K562 (cell line): ENCODE data around the gene CALD1.

Experiments used
- CEBPB ChIP-seq: fragments of 450-650 bp; IDR thresholded peaks from 2 replicates; pipeline ENCODE4 v1.6.1; 2016; ENCODE audit warnings: missing genetic modification characterization, missing compliant biosample characterization
- CREB1 ChIP-seq, 2 experiments: sonication (generic) in 1 of 2; formaldehyde crosslinking in 1 of 2; IDR thresholded peaks; 2 replicates each; pipeline versions ENCODE4 v1.6.1 to v1.8.0; 2012 to 2022; ENCODE audit warnings: inconsistent platforms in 1 of 2, mild to moderate bottlenecking in 1 of 2, missing genetic modification reagents in 1 of 2, moderate library complexity in 1 of 2
- DACH1 ChIP-seq: fragments of 450-650 bp; IDR thresholded peaks from 2 replicates; pipeline ENCODE4 v1.6.1; 2018; ENCODE audit not compliant: partially characterized antibody
- GATAD2A ChIP-seq: fragments of 450-650 bp; IDR thresholded peaks from 2 replicates; pipeline ENCODE4 v1.6.1; 2017
- PML ChIP-seq: IDR thresholded peaks from 2 replicates; pipeline ENCODE4 v1.6.1; 2012; ENCODE audit warnings: low read length, inconsistent platforms
- RBM22 ChIP-seq: fragments of 200-400 bp; formaldehyde crosslinking; IDR thresholded peaks from 2 replicates; pipeline ENCODE4 v1.6.1; 2018; ENCODE audit warnings: low read length, low read depth; ENCODE audit not compliant: poor library complexity, severe bottlenecking
- RFX1 ChIP-seq: fragments of 450-650 bp; IDR thresholded peaks from 2 replicates; pipeline ENCODE4 v1.6.1; 2016; ENCODE audit warnings: mild to moderate bottlenecking, moderate library complexity
- ZSCAN32 ChIP-seq: fragments of 450-650 bp; formaldehyde crosslinking; IDR thresholded peaks from 2 replicates; pipeline ENCODE4 v1.4.0; 2020; ENCODE audit warnings: mild to moderate bottlenecking, moderate library complexity
- TF ChIP-seq, protein P1 (sequence below): fragments of 450-650 bp; IDR thresholded peaks from 2 replicates; pipeline ENCODE4 v1.6.1; 2016; ENCODE audit warnings: low read depth
- TF ChIP-seq, protein P2 (sequence below), 3 experiments: IDR thresholded peaks in 2 of 3; conservative IDR thresholded peaks in 1 of 3; 2 replicates each; pipeline ENCODE4 v1.5.1; 2011 to 2012; ENCODE audit warnings: low read length in 3 of 3, mild to moderate bottlenecking in 3 of 3, control low read depth in 2 of 3, improper control_type of control experiment in 1 of 3, inconsistent platforms in 1 of 3, low read depth in 1 of 3, mixed read lengths in 1 of 3, moderate library complexity in 1 of 3; ENCODE audit not compliant: insufficient read depth in 2 of 3
- TF ChIP-seq, protein P3 (sequence below): sonication (generic); formaldehyde crosslinking; IDR thresholded peaks from 2 replicates; pipeline ENCODE4 v1.8.1; 2022; ENCODE audit warnings: missing genetic modification reagents
- TF ChIP-seq, protein P4 (sequence below): fragments of 200-800 bp; sonication (Bioruptor generic); IDR thresholded peaks from 2 replicates; pipeline ENCODE4 v1.6.1; 2017; ENCODE audit warnings: missing genetic modification characterization, missing compliant biosample characterization

DNA sequence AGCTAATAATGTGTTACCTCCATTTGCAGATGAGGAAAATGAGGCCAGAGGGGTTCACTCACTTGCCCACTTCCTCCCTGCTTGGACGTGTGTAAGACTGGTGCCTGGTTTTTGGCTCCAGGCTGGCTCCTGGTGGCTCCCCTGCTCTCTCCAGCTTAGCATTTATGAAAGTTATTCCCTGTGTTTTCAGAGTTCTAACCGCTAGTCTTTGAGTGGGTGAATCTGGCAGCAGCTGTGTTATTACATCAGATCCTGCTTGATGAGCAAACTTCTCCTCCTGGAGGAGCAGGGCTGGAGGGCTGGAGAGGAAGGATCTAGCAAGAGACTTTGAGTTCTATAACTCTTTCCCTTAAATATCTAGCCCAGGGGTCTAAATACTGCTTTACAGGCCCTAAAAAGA, 125.9 kb downstream of the CALD1 start:
- TF ChIP-seq, protein P1, sequence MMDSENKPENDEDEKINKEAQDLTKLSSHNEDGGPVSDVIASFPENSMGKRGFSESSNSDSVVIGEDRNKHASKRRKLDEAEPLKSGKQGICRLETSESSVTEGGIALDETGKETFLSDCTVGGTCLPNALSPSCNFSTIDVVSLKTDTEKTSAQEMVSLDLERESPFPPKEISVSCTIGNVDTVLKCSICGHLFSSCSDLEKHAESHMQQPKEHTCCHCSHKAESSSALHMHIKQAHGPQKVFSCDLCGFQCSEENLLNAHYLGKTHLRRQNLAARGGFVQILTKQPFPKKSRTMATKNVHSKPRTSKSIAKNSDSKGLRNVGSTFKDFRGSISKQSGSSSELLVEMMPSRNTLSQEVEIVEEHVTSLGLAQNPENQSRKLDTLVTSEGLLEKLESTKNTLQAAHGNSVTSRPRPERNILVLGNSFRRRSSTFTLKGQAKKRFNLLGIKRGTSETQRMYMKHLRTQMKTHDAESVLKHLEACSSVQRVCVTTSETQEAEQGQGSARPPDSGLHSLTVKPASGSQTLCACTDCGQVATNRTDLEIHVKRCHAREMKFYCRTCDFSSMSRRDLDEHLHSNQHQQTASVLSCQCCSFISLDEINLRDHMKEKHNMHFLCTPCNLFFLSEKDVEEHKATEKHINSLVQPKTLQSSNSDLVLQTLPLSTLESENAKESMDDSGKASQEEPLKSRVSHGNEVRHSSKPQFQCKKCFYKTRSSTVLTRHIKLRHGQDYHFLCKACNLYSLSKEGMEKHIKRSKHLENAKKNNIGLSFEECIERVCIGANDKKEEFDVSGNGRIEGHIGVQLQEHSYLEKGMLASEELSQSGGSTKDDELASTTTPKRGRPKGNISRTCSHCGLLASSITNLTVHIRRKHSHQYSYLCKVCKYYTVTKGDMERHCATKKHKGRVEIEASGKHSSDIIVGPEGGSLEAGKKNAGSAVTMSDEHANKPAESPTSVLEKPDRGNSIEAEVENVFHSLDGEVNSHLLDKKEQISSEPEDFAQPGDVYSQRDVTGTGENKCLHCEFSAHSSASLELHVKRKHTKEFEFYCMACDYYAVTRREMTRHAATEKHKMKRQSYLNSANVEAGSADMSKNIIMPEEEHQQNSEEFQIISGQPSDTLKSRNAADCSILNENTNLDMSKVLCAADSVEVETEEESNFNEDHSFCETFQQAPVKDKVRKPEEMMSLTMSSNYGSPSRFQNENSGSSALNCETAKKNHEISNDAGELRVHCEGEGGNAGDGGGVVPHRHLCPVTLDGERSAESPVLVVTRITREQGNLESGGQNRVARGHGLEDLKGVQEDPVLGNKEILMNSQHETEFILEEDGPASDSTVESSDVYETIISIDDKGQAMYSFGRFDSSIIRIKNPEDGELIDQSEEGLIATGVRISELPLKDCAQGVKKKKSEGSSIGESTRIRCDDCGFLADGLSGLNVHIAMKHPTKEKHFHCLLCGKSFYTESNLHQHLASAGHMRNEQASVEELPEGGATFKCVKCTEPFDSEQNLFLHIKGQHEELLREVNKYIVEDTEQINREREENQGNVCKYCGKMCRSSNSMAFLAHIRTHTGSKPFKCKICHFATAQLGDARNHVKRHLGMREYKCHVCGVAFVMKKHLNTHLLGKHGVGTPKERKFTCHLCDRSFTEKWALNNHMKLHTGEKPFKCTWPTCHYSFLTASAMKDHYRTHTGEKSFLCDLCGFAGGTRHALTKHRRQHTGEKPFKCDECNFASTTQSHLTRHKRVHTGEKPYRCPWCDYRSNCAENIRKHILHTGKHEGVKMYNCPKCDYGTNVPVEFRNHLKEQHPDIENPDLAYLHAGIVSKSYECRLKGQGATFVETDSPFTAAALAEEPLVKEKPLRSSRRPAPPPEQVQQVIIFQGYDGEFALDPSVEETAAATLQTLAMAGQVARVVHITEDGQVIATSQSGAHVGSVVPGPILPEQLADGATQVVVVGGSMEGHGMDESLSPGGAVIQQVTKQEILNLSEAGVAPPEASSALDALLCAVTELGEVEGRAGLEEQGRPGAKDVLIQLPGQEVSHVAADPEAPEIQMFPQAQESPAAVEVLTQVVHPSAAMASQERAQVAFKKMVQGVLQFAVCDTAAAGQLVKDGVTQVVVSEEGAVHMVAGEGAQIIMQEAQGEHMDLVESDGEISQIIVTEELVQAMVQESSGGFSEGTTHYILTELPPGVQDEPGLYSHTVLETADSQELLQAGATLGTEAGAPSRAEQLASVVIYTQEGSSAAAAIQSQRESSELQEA = no peak
- TF ChIP-seq, protein P2, sequence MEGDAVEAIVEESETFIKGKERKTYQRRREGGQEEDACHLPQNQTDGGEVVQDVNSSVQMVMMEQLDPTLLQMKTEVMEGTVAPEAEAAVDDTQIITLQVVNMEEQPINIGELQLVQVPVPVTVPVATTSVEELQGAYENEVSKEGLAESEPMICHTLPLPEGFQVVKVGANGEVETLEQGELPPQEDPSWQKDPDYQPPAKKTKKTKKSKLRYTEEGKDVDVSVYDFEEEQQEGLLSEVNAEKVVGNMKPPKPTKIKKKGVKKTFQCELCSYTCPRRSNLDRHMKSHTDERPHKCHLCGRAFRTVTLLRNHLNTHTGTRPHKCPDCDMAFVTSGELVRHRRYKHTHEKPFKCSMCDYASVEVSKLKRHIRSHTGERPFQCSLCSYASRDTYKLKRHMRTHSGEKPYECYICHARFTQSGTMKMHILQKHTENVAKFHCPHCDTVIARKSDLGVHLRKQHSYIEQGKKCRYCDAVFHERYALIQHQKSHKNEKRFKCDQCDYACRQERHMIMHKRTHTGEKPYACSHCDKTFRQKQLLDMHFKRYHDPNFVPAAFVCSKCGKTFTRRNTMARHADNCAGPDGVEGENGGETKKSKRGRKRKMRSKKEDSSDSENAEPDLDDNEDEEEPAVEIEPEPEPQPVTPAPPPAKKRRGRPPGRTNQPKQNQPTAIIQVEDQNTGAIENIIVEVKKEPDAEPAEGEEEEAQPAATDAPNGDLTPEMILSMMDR (IDR thresholded peaks at IDR 0.05 in 2 of 3, conservative IDR thresholded peaks at IDR 0.05 in 1 of 3; ENCODE audit: insufficient read depth in 2 of 3, low read depth in 1 of 3, low read length in 3 of 3) = no peak
- TF ChIP-seq CREB1 (IDR thresholded peaks at IDR 0.05) (no peak), CREB1 (CRISPR knock-in tag; IDR thresholded peaks at IDR 0.05) (no peak), PML (no peak), ZSCAN32 (CRISPR knock-in tag) (no peak), RFX1 (no peak), RBM22 (no peak), GATAD2A (no peak), CEBPB (tag) (no peak), DACH1 (no peak)
- TF ChIP-seq, protein P3, sequence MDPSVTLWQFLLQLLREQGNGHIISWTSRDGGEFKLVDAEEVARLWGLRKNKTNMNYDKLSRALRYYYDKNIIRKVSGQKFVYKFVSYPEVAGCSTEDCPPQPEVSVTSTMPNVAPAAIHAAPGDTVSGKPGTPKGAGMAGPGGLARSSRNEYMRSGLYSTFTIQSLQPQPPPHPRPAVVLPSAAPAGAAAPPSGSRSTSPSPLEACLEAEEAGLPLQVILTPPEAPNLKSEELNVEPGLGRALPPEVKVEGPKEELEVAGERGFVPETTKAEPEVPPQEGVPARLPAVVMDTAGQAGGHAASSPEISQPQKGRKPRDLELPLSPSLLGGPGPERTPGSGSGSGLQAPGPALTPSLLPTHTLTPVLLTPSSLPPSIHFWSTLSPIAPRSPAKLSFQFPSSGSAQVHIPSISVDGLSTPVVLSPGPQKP (CRISPR knock-in tag) = no peak
- TF ChIP-seq, protein P4, sequence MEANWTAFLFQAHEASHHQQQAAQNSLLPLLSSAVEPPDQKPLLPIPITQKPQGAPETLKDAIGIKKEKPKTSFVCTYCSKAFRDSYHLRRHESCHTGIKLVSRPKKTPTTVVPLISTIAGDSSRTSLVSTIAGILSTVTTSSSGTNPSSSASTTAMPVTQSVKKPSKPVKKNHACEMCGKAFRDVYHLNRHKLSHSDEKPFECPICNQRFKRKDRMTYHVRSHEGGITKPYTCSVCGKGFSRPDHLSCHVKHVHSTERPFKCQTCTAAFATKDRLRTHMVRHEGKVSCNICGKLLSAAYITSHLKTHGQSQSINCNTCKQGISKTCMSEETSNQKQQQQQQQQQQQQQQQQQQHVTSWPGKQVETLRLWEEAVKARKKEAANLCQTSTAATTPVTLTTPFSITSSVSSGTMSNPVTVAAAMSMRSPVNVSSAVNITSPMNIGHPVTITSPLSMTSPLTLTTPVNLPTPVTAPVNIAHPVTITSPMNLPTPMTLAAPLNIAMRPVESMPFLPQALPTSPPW (CRISPR knock-in tag) = no peak
